Neural crest cell (in vitro differentiated cells): ENCODE data around the gene EGR2. TPM values are rescaled to one million over a fixed set of nuclear protein-coding genes. Genes with fewer than 3 reads are reported as not detected.

Experiments used
- DNase-seq: peaks from one replicate; pipeline ENCODE4 v3.0.0; 2021; ENCODE audit warnings: low read depth, mixed read lengths, low spot score
- H3K27ac Mint-ChIP-seq: one replicate; pipeline ENCODE4 v1.8.0; 2021; ENCODE audit warnings: mild to moderate bottlenecking, mixed read lengths; ENCODE audit not compliant: unreplicated experiment
- H3K27me3 Mint-ChIP-seq: 2 replicates; pipeline ENCODE4 v1.8.0; 2021; ENCODE audit warnings: low read depth, mild to moderate bottlenecking, mixed read lengths
- H3K36me3 Mint-ChIP-seq: 2 replicates; pipeline ENCODE4 v1.8.0; 2021; ENCODE audit warnings: low read depth, mild to moderate bottlenecking, mixed read lengths
- H3K4me1 Mint-ChIP-seq: 2 replicates; pipeline ENCODE4 v1.8.0; 2021; ENCODE audit warnings: mixed read lengths
- H3K4me3 Mint-ChIP-seq: one replicate; pipeline ENCODE4 v1.8.0; 2021; ENCODE audit warnings: mild to moderate bottlenecking, mixed read lengths
- H3K9me3 Mint-ChIP-seq: 2 replicates; pipeline ENCODE4 v1.8.0; 2021; ENCODE audit warnings: mixed read lengths
- CTCF ChIP-seq: fragments of 200-600 bp; sonication (generic); conservative IDR thresholded peaks from 2 replicates; pipeline ENCODE4 v1.5.0; 2021; ENCODE audit warnings: antibody characterized with exemption, mild to moderate bottlenecking
- total RNA-seq: library from RNA; stranded (reverse); gene quantifications from 2 replicates; pipeline ENCODE4 v1.2.1, GENCODE V29; 2021

Gene EGR2
- total RNA-seq, 1 donor from 2014 or later = 14.2 TPM

GRCh38 chr10:62831346-62831745 is 15.2 kb upstream of the EGR2 start:
- H3K27me3 Mint-ChIP-seq = no peaks in the 10 kb centered on the region
- no peak for TF ChIP-seq CTCF
- H3K9me3 Mint-ChIP-seq = peaks cover 8% of the 10 kb centered on the region
- no peak overlapping the region for H3K27ac Mint-ChIP-seq
- no peak for DNase-seq
- H3K4me3 Mint-ChIP-seq = no peak overlapping the region
- H3K36me3 Mint-ChIP-seq = peaks cover 3% of the 10 kb centered on the region
- no peaks in the 10 kb centered on the region for H3K4me1 Mint-ChIP-seq

GRCh38 chr10:62830679-62831078 is 14.5 kb upstream of the EGR2 start:
- H3K9me3 Mint-ChIP-seq = peaks cover 8% of the 10 kb centered on the region
- H3K4me3 Mint-ChIP-seq = no peak overlapping the region
- no peaks in the 10 kb centered on the region for H3K4me1 Mint-ChIP-seq
- DNase-seq = no peak
- no peaks in the 10 kb centered on the region for H3K27me3 Mint-ChIP-seq
- no peak overlapping the region for H3K27ac Mint-ChIP-seq
- H3K36me3 Mint-ChIP-seq = peaks cover 3% of the 10 kb centered on the region
- no peak for TF ChIP-seq CTCF

GRCh38 chr10:62829622-62830021 is 13.5 kb upstream of the EGR2 start:
- Mint-ChIP-seq H3K27ac (no peak overlapping the region), H3K4me3 (no peak overlapping the region), H3K27me3 (no peaks in the 10 kb centered on the region), H3K4me1 (no peaks in the 10 kb centered on the region), H3K9me3 (peaks cover 8% of the 10 kb centered on the region), H3K36me3 (peaks cover 3% of the 10 kb centered on the region)
- no peak for TF ChIP-seq CTCF
- no peak for DNase-seq

GRCh38 chr10:62826273-62826672 is 10.1 kb upstream of the EGR2 start:
- Mint-ChIP-seq H3K4me1 (no peaks in the 10 kb centered on the region), H3K27ac (no peak overlapping the region), H3K4me3 (no peak overlapping the region), H3K9me3 (peaks cover 3% of the 10 kb centered on the region), H3K36me3 (no peaks in the 10 kb centered on the region), H3K27me3 (no peaks in the 10 kb centered on the region)
- DNase-seq = no peak
- no peak for TF ChIP-seq CTCF

GRCh38 chr10:62820586-62820985 is 4.4 kb upstream of the EGR2 start:
- Mint-ChIP-seq H3K36me3 (no peaks in the 10 kb centered on the region), H3K27ac (no peak overlapping the region), H3K27me3 (peaks cover 43% of the 10 kb centered on the region), H3K4me3 (no peak overlapping the region), H3K4me1 (peaks cover 30% of the 10 kb centered on the region), H3K9me3 (no peaks in the 10 kb centered on the region)
- TF ChIP-seq CTCF = no peak
- DNase-seq = no peak
